BE2C (cell line): ENCODE results near the gene SH3GL1.

Experiments used
- DNase-seq: peaks from one replicate; pipeline ENCODE4 v3.0.0-alpha.2; 2020
- H3K27me3 ChIP-seq: fragments of 250-450 bp; sonication (Bioruptor Pico); 2 replicates; pipeline ENCODE4 v1.5.1; 2020; ENCODE audit warnings: mild to moderate bottlenecking
- H3K36me3 ChIP-seq: fragments of 250-450 bp; sonication (Bioruptor Pico); 2 replicates; pipeline ENCODE4 v1.5.1; 2020; ENCODE audit warnings: mild to moderate bottlenecking
- H3K4me1 ChIP-seq: fragments of 250-450 bp; sonication (Bioruptor Pico); 2 replicates; pipeline ENCODE4 v1.5.1; 2020
- H3K4me3 ChIP-seq: 2 replicates; pipeline ENCODE4 v1.5.1; 2011; ENCODE audit warnings: low read depth, low read length
- H3K9me3 ChIP-seq: fragments of 250-450 bp; sonication (Bioruptor Pico); 2 replicates; pipeline ENCODE4 v1.5.1; 2020
- TF ChIP-seq, protein P1 (sequence below): IDR thresholded peaks from 2 replicates; pipeline ENCODE4 v1.5.1; 2012; ENCODE audit warnings: mild to moderate bottlenecking, low read depth, low read length

Gene SH3GL1

DNA sequence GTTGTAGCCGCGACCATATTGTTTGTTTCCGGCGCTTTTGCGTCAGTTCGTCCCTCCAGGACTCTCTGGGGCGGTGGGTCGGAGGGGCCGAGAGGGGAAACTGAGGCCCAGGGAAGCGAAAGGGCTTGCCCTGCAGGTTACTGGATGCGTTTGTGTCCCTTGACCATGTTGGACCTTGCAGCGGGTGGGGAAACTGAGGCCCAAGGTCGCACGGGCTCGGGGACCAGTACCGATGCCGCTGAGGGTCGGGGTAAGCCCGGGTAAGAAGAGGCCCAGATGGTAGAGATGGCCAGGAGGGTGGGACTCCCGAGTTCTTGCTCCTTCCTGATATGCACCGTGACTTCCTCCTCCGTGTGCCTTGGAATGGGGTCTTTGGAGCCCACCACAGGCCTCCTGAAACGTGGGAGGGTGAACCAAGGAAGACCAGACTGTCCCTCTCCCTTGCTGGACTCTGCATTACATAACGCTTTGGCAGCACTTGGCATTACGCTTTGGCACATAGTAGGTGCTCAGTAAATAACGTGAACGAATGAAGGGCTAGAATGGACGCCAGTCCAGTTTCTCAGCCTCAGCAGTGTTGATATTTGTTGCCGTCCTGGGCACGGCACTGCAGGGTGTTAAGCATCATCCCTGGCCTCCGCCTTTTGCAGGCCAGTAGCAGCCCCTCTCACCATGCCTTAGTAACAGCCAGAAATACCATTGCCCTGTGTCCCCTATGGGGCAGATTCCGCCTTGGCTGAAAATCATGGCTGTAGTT lies 2.8 kb upstream of the SH3GL1 start:
- TF ChIP-seq, protein P1, sequence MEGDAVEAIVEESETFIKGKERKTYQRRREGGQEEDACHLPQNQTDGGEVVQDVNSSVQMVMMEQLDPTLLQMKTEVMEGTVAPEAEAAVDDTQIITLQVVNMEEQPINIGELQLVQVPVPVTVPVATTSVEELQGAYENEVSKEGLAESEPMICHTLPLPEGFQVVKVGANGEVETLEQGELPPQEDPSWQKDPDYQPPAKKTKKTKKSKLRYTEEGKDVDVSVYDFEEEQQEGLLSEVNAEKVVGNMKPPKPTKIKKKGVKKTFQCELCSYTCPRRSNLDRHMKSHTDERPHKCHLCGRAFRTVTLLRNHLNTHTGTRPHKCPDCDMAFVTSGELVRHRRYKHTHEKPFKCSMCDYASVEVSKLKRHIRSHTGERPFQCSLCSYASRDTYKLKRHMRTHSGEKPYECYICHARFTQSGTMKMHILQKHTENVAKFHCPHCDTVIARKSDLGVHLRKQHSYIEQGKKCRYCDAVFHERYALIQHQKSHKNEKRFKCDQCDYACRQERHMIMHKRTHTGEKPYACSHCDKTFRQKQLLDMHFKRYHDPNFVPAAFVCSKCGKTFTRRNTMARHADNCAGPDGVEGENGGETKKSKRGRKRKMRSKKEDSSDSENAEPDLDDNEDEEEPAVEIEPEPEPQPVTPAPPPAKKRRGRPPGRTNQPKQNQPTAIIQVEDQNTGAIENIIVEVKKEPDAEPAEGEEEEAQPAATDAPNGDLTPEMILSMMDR, result no peak
- no peaks in the 10 kb centered on the region for H3K9me3 ChIP-seq
- peaks cover 33% of the 10 kb centered on the region for H3K36me3 ChIP-seq
- H3K27me3 ChIP-seq, result no peaks in the 10 kb centered on the region
- no peak for DNase-seq
- peak overlapping the region; percentile 93 for H3K4me3 ChIP-seq
- no peaks in the 10 kb centered on the region for H3K4me1 ChIP-seq

DNA sequence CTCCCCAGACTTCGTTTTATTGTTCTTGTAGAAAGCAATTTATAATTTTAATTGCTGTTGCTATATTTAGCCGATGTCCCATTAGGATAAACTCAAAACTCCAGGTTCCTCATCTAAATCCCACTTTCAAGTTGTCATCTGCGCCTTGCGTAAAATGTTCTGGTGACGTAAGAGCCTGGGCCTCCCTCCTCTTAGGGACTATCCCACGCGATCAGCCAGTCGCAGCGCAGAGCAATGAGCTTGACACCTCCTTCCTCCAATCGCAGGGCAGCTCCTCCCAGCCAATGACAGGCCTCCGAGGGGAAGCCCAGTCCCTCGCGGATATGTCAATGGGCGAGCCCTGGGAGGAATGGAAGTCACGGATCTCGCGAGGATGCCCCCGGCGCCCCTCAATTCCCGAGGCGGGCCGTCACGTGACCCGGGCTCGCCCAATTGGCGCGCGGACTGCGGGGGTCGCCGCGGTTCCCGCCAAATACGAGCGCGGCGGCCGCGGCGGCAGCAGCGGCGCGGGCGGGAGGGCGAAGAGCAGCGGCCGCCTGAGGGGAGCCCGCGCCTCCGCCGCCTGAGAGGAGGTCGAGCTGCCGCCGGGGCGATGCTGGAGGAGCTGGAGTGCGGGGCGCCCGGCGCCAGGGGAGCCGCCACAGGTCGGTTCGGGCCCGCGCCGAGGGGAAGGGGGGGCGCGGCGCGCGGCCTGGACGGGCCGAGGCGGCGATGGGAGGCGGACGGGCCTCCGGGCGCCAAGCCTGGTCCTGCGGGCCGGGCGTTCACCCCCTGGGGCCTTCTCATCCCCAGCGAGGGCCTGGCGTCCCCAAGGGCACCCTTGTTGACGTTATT lies 2.0 kb upstream of the SH3GL1 start, which contains the start of gene CHAF1A:
TSS of gene CHAF1A (plus strand) at position 470 of the 834 bp plus-strand sequence. CDS start at position 593, 123 bp downstream.
- peak; percentile 99 for DNase-seq
- TF ChIP-seq, protein P1, result no peak
- no peaks in the 10 kb centered on the region for H3K4me1 ChIP-seq
- no peaks in the 10 kb centered on the region for H3K27me3 ChIP-seq
- H3K9me3 ChIP-seq, result no peaks in the 10 kb centered on the region
- peaks cover 31% of the 10 kb centered on the region for H3K36me3 ChIP-seq
- peak within 1 kb of the TSS; percentile 93 for H3K4me3 ChIP-seq

DNA sequence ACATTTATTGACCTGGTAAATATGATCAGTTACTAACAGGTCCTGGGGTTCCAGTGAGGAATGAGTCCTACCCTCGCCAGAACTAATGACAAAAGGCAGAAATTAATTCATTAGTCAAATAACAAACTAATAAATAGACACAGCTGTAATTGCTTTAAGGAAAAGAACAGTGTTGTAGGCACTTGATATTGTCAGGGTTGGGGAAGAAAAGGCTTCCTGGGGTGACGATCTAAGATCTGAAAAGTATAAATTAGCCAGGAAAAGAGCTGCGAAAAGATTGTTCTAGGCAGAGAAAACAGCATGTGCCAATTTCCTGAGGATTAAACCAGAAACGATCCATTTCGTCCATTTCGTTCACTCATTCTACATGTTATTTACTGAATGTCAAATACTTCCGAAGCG lies 1.4 kb upstream of the SH3GL1 start:
- no peaks in the 10 kb centered on the region for H3K9me3 ChIP-seq
- no peaks in the 10 kb centered on the region for H3K4me1 ChIP-seq
- H3K36me3 ChIP-seq, result peaks cover 36% of the 10 kb centered on the region
- no peaks in the 10 kb centered on the region for H3K27me3 ChIP-seq
- DNase-seq, result no peak
- TF ChIP-seq, protein P1, result no peak
- peak overlapping the region; percentile 64 for H3K4me3 ChIP-seq

DNA sequence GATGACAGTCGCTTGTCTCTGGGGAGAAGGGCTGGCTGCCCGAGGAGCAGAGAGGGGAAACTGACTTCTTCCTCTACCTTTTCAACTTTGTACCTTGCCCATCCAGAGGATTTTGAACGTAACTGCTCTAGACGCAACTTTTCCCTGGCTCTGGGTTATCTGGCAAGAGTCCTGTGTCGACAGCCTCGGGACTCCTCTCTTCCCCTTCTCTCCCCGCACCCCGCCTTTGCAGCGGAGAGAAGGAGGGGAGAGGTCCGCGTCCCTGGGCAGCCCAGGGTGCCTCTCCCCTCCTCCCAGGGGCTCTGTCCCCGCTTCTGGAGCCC lies 574 bp downstream of the SH3GL1 start:
- no peaks in the 10 kb centered on the region for H3K27me3 ChIP-seq
- H3K4me3 ChIP-seq, result peak overlapping the region; percentile 96
- no peak for DNase-seq
- peaks cover 35% of the 10 kb centered on the region for H3K36me3 ChIP-seq
- no peaks in the 10 kb centered on the region for H3K9me3 ChIP-seq
- TF ChIP-seq, protein P1, result no peak
- H3K4me1 ChIP-seq, result no peaks in the 10 kb centered on the region

DNA sequence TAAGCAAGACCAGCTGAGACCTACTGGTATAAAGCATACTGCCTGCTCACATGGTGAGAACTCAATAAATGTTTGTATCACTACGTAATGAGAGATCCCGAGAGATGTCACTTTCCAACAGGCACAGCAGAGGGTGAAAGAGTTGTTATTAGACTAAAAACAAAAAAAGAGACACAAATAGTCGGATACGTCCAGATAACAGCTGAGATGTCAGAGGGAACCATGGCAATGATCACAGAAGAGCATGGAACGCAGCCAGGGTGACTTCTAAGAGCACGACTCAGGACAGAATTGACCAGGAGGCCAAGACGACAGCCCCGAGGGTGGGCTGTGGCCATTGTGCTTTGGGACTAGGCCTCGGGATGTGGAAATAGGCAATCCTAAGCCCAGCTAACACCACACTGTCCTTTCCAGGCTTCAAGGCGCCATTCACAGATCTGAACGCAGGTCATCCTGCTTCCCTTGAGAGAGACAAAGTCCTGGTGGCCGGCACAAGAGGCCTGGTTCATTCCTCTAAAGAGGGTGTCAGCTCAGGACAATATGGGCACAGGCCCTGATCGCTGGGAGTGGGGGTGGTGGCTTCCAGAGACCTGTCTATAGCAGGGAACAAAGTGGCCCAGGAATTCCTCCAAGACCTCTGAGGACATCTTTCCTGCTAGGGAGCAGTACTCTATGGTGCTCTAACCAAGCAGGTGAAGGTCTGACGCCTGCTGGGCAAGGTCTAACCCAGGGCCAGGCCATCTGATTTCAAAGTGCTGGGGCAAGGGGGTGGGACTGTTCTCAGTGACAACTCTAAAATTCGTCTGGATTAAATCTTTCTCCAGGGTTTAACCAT lies 3.2 kb downstream of the SH3GL1 start:
- no peak overlapping the region for H3K4me3 ChIP-seq
- peaks cover 28% of the 10 kb centered on the region for H3K36me3 ChIP-seq
- H3K27me3 ChIP-seq, result no peaks in the 10 kb centered on the region
- H3K9me3 ChIP-seq, result no peaks in the 10 kb centered on the region
- no peak for DNase-seq
- peaks cover under 1% of the 10 kb centered on the region; the same call in 1 of the 2 replicates for H3K4me1 ChIP-seq
- TF ChIP-seq, protein P1, result no peak
